PC-9 (cell line): ENCODE results near the gene TMEM255A. TPM values are rescaled to one million over a fixed set of nuclear protein-coding genes. Genes with fewer than 3 reads are reported as not detected.

Experiments used
- BruUV-seq: library from RNA; stranded (reverse); fragments of 400-500 nt; replicated peaks from 2 replicates; lab custom pipeline; 2021; lab: Mats Ljungman, UMichigan
- CTCF ChIA-PET: fragments of 300-600 bp; sonication (Branson Sonifier 250); formaldehyde crosslinking; loops from one replicate; lab custom pipeline; 2022; ENCODE audit warnings: antibody characterized with exemption; lab: Charles Lee
- POLR2A ChIA-PET: fragments of 300-600 bp; sonication (Branson Sonifier 250); formaldehyde crosslinking; loops from one replicate; lab custom pipeline; 2022; ENCODE audit warnings: antibody characterized with exemption; ENCODE audit not compliant: unreplicated experiment; lab: Charles Lee
- DNase-seq, 2 experiments: peaks; one replicate each; pipeline versions ENCODE4 v3.0.0 to v3.0.0-alpha.2; 2015 to 2022; ENCODE audit warnings: mixed read lengths in 1 of 2
- H2AFZ ChIP-seq: fragments of 200-600 bp; sonication (generic); 2 replicates; pipeline ENCODE4 v1.8.1; 2017; ENCODE audit warnings: antibody characterized with exemption
- H3F3A ChIP-seq: fragments of 200-600 bp; sonication (generic); 2 replicates; pipeline ENCODE4 v1.8.1; 2017; ENCODE audit warnings: antibody characterized with exemption, mild to moderate bottlenecking, low read depth; ENCODE audit not compliant: insufficient read depth
- H3K27ac ChIP-seq: fragments of 200-600 bp; sonication (generic); 2 replicates; pipeline ENCODE4 v1.6.1; 2016; ENCODE audit warnings: mixed run types
- H3K27me3 ChIP-seq: fragments of 200-600 bp; sonication (generic); 2 replicates; pipeline ENCODE4 v1.6.1; 2016; ENCODE audit warnings: low read depth, mixed run types; ENCODE audit not compliant: insufficient read depth
- H3K36me3 ChIP-seq: fragments of 200-600 bp; sonication (generic); 2 replicates; pipeline ENCODE4 v1.6.1; 2016; ENCODE audit warnings: low read depth, mixed run types
- H3K4me1 ChIP-seq: fragments of 200-600 bp; sonication (generic); replicated peaks from 2 replicates; pipeline ENCODE4 v1.6.1; 2016; ENCODE audit warnings: mixed run types; ENCODE audit not compliant: insufficient read depth
- H3K4me2 ChIP-seq: fragments of 200-600 bp; sonication (generic); 2 replicates; pipeline ENCODE4 v1.6.1; 2017; ENCODE audit warnings: mixed run types
- H3K4me3 ChIP-seq: fragments of 200-600 bp; sonication (generic); 2 replicates; pipeline ENCODE4 v1.6.1; 2016; ENCODE audit warnings: mixed run types
- H3K79me2 ChIP-seq: fragments of 200-600 bp; sonication (generic); 2 replicates; pipeline ENCODE4 v1.6.1; 2017; ENCODE audit warnings: low read depth, mixed run types
- H3K9me2 ChIP-seq: fragments of 200-600 bp; sonication (generic); 2 replicates; pipeline ENCODE4 v1.8.1; 2017; ENCODE audit warnings: mild to moderate bottlenecking; ENCODE audit not compliant: insufficient read depth
- H3K9me3 ChIP-seq: fragments of 200-600 bp; sonication (generic); 2 replicates; pipeline ENCODE4 v1.8.1; 2016; ENCODE audit warnings: low read depth; ENCODE audit not compliant: insufficient read depth
- H4K20me1 ChIP-seq: fragments of 200-600 bp; sonication (generic); 2 replicates; pipeline ENCODE4 v1.8.1; 2017; ENCODE audit not compliant: insufficient read depth
- CTCF ChIP-seq: fragments of 200-600 bp; sonication (generic); conservative IDR thresholded peaks from 2 replicates; pipeline ENCODE4 v1.6.1; 2017; ENCODE audit warnings: mixed run types, antibody characterized with exemption, mild to moderate bottlenecking, moderate library complexity
- EZH2 ChIP-seq: fragments of 200-600 bp; sonication (generic); IDR thresholded peaks from 2 replicates; pipeline ENCODE4 v1.8.0; 2017; ENCODE audit warnings: antibody characterized with exemption, low read depth
- intact Hi-C: fragments of 100-400 bp; cut with micrococcal nuclease; formaldehyde crosslinking; loops from one replicate; pipeline ENCODE4 v1.10.0; 2022; ENCODE audit not compliant: unreplicated experiment
- total RNA-seq: library from RNA; stranded (reverse); gene quantifications from 2 replicates; pipeline ENCODE4 v1.2.3, GENCODE V29; 2021

The TMEM255A gene
- total RNA-seq, 1 experiment from 2014 or later: 16.7 TPM

GRCh38 chrX:120308959-120309872, 2.0 kb downstream of the TMEM255A start:
- Histone ChIP-seq H3K27ac (no peak overlapping the region), H4K20me1 (no peaks in the 10 kb centered on the region), H2AFZ (peak overlapping the region; percentile 85), H3K9me2 (no peaks in the 10 kb centered on the region), H3K4me3 (peak overlapping the region; percentile 60), H3K9me3 (no peaks in the 10 kb centered on the region), H3K36me3 (no peaks in the 10 kb centered on the region), H3K79me2 (no peaks in the 10 kb centered on the region), H3K4me1 (0 out of 2 replicates have a peak, but pooled peaks cover 3% of the 10 kb centered on the region), H3K4me2 (peak overlapping the region; percentile 95), H3K27me3 (no peaks in the 10 kb centered on the region), H3F3A (no peaks in the 10 kb centered on the region)
- peak in 1 of 2 experiments; percentile 75 for DNase-seq
- TF ChIP-seq CTCF: no peak; the same call in 1 of the 2 replicates
- TF ChIP-seq EZH2: no peak
- CTCF ChIA-PET: interaction anchor here (0.6 to 1.3 kb wide), 5 partner anchors 9 to 143 kb away, joined by 3 to 7 read pairs (median 4); no protein-coding TSS in a partner anchor
- POLR2A ChIA-PET: interaction anchor here (0.7 kb wide), 2 partner anchors 58 to 171 kb away, joined by 3 to 5 read pairs; partner anchors contain the start of gene ZBTB33
- no TSS peak for BruUV-seq
- intact Hi-C loops: loop anchor here (1.0 to 2.0 kb wide), 2 partner anchors 59 to 166 kb away; partner anchors contain the start of gene ZBTB33

GRCh38 chrX:120308558-120308957, 2.7 kb downstream of the TMEM255A start:
- Histone ChIP-seq H3K9me2 (no peaks in the 10 kb centered on the region), H3F3A (no peaks in the 10 kb centered on the region), H3K4me3 (no peak overlapping the region), H3K36me3 (no peaks in the 10 kb centered on the region), H3K27me3 (no peaks in the 10 kb centered on the region), H3K9me3 (no peaks in the 10 kb centered on the region), H3K27ac (no peak overlapping the region), H4K20me1 (no peaks in the 10 kb centered on the region), H3K4me1 (0 out of 2 replicates have a peak, but pooled peaks cover 3% of the 10 kb centered on the region), H3K4me2 (no peak overlapping the region), H3K79me2 (no peaks in the 10 kb centered on the region), H2AFZ (no peak overlapping the region)
- DNase-seq: peak in 1 of 2 experiments; percentile 22
- ChIA-PET POLR2A (no interaction called here), CTCF (interaction anchor here (0.6 to 1.3 kb wide), 3 partner anchors 9 to 144 kb away, joined by 3 to 4 read pairs (median 4); no protein-coding TSS in a partner anchor)
- intact Hi-C loops: loop anchor here (2.0 kb wide), 1 partner anchor 166 kb away; no protein-coding TSS in a partner anchor
- TF ChIP-seq EZH2: no peak
- no peak for TF ChIP-seq CTCF
- BruUV-seq: no TSS peak

GRCh38 chrX:120306630-120307029, 4.6 kb downstream of the TMEM255A start:
- Histone ChIP-seq H3F3A (no peaks in the 10 kb centered on the region), H2AFZ (no peak overlapping the region; the same call in 1 of the 2 replicates), H3K9me2 (no peaks in the 10 kb centered on the region), H3K4me2 (no peak overlapping the region), H3K4me1 (0 out of 2 replicates have a peak, but pooled peaks cover 3% of the 10 kb centered on the region), H3K27me3 (no peaks in the 10 kb centered on the region), H3K9me3 (no peaks in the 10 kb centered on the region), H3K4me3 (no peak overlapping the region), H3K36me3 (no peaks in the 10 kb centered on the region), H3K27ac (no peak overlapping the region), H4K20me1 (no peaks in the 10 kb centered on the region), H3K79me2 (no peaks in the 10 kb centered on the region)
- CTCF ChIA-PET: no interaction called here
- TF ChIP-seq CTCF (no peak), EZH2 (no peak)
- DNase-seq: no peak
- POLR2A ChIA-PET: interaction anchor here (0.6 kb wide), 1 partner anchor 120 kb away, joined by 4 read pairs; no protein-coding TSS in a partner anchor
- BruUV-seq: no TSS peak
- intact Hi-C loops: no loop called here
